Measurements from ENCODE around the gene MCU. TPM values are rescaled to one million over a fixed set of nuclear protein-coding genes. Genes with fewer than 3 reads are reported as not detected.

MCU gene
- total and polyA plus RNA-seq, 2 of the 4 experiments (the other 2 are of a cell fraction): 36.2 to 36.7 TPM

DNA sequence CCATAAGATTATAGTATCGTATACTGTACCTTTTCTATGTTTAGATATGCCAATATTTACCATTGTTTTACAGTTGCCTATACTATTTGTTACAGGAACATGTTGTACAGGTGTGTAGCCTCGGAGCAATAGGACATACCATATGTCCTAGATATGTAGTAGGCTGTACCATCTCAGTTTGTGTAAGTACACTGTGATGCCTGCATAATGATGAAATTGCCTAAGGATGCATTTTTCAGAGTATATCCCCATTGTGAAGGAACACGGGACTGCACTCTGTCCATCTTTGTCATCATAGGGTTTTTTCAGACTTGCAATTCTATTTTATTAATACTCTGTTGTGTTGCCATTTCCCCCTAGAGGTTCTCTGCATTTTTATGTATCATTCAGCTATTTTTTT, 50.1 kb downstream of the MCU start:
- Histone ChIP-seq H3K9me3 (ENCODE audit: control insufficient read depth, insufficient read depth, low read length) (no peaks in the 10 kb centered on the region), H3K27me3 (ENCODE audit: control insufficient read depth, insufficient read depth, low read length) (no peaks in the 10 kb centered on the region), H3K4me2 (ENCODE audit: low read depth, low read length) (no peak overlapping the region), H2AK9ac (replicated peaks; ENCODE audit: low read depth, low read length, poor library complexity) (no peak overlapping the region), H2AK5ac (ENCODE audit: low read depth, low read length) (no peak overlapping the region), H3K4me1 (ENCODE audit: control insufficient read depth, insufficient read depth, low read length) (peaks cover 18% of the 10 kb centered on the region), H3K56ac (ENCODE audit: extremely low read depth, insufficient read depth, low read length) (no peak overlapping the region), H4K8ac (ENCODE audit: low read depth in 2 of 2, low read length in 2 of 2) (no peak overlapping the region), H2BK120ac (ENCODE audit: low read depth, low read length) (no peak overlapping the region), H3K27ac (ENCODE audit: insufficient read depth, low read length) (no peak overlapping the region), H4K20me1 (ENCODE audit: insufficient read depth, low read length) (peaks cover 6% of the 10 kb centered on the region; the same call in 1 of the 2 replicates), H3K79me1 (ENCODE audit: low read depth in 1 of 2, low read length in 2 of 2) (peaks cover 27 to 62% of the 10 kb centered on the region in 2 experiments), H3K14ac (replicated peaks; ENCODE audit: low read depth, low read length) (no peak overlapping the region), H3K23ac (ENCODE audit: low read depth, low read length) (no peak overlapping the region), H3K18ac (ENCODE audit: low read depth, low read length) (no peak overlapping the region), H2BK15ac (ENCODE audit: low read depth, low read length) (no peak overlapping the region), H2BK5ac (ENCODE audit: low read depth, low read length, poor library complexity, severe bottlenecking) (no peak overlapping the region), H3K9ac (ENCODE audit: low read depth, low read length) (no peak overlapping the region), H4K5ac (ENCODE audit: low read depth, low read length) (no peak overlapping the region), H3K36me3 (ENCODE audit: control insufficient read depth, insufficient read depth, low read length) (no peaks in the 10 kb centered on the region), H4K91ac (ENCODE audit: insufficient read depth, low read depth, low read length) (no peak overlapping the region), H3K4ac (ENCODE audit: low read depth, low read length) (no peak overlapping the region), H2BK20ac (ENCODE audit: low read depth, low read length) (no peak overlapping the region), H3K9me1 (ENCODE audit: insufficient read depth, low read length) (peaks cover 10% of the 10 kb centered on the region), H3K4me3 (ENCODE audit: insufficient read depth, low read depth, low read length) (no peak overlapping the region), H2AFZ (replicated peaks; ENCODE audit: low read length, poor library complexity) (no peak overlapping the region)
- POLR2A ChIA-PET (ENCODE audit: unreplicated experiment): interaction anchor here (0.7 kb wide), 1 partner anchor 86 kb away, joined by 3 read pairs; no protein-coding TSS in a partner anchor
- CTCF ChIA-PET: no interaction called here
- dilution Hi-C loops (cut with HindIII; ENCODE audit: low sequenced_read_pairs, unreplicated experiment): no loop called here
- intact Hi-C loops (cut with micrococcal nuclease): no loop called here
- in situ Hi-C loops (cut with MboI; ENCODE audit: low sequenced_read_pairs): no loop called here
- no CpG with 5 or more reads among the region's 3 CpGs for WGBS, 2 experiments (ENCODE audit: extremely low coverage in 2 of 2, insufficient read length in 1 of 2)
- ATAC-seq (ENCODE audit: low read depth): no peak
- no TSS peak for BruUV-seq (replicated peaks)
- TF ChIP-seq MAZ (IDR thresholded peaks at IDR 0.05; ENCODE audit: borderline replicate concordance, low read depth, low read length) (no peak), CEBPB (IDR thresholded peaks at IDR 0.05; ENCODE audit: low read depth, low read length) (no peak), RAD21 (IDR thresholded peaks at IDR 0.05; ENCODE audit: low read length) (no peak), RCOR1 (IDR thresholded peaks at IDR 0.05; ENCODE audit: insufficient replicate concordance, low read length) (no peak), POLR2A (IDR thresholded peaks at IDR 0.05; ENCODE audit: low read depth, low read length) (no peak), MXI1 (IDR thresholded peaks at IDR 0.05; ENCODE audit: borderline replicate concordance, low read depth, low read length) (no peak), NFE2L2 (IDR thresholded peaks at IDR 0.05; ENCODE audit: low read depth, low read length) (no peak), CHD1 (IDR thresholded peaks at IDR 0.05; ENCODE audit: low read depth, low read length) (no peak), RFX5 (IDR thresholded peaks at IDR 0.05; ENCODE audit: low read depth, low read length) (no peak), BHLHE40 (IDR thresholded peaks at IDR 0.05; ENCODE audit: low read depth, low read length) (no peak), SMC3 (IDR thresholded peaks at IDR 0.05; ENCODE audit: low read depth, low read length) (no peak), FOS (IDR thresholded peaks at IDR 0.05; ENCODE audit: low read depth, low read length) (no peak), CTCF (conservative IDR thresholded peaks at IDR 0.05; ENCODE audit: low read depth, low read length) (no peak), MAFK (IDR thresholded peaks at IDR 0.05; ENCODE audit: low read depth, low read length) (no peak)
- TF ChIP-seq, protein P1, sequence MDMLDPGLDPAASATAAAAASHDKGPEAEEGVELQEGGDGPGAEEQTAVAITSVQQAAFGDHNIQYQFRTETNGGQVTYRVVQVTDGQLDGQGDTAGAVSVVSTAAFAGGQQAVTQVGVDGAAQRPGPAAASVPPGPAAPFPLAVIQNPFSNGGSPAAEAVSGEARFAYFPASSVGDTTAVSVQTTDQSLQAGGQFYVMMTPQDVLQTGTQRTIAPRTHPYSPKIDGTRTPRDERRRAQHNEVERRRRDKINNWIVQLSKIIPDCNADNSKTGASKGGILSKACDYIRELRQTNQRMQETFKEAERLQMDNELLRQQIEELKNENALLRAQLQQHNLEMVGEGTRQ (IDR thresholded peaks at IDR 0.05; ENCODE audit: low read depth, low read length): no peak
- TF ChIP-seq, protein P2, sequence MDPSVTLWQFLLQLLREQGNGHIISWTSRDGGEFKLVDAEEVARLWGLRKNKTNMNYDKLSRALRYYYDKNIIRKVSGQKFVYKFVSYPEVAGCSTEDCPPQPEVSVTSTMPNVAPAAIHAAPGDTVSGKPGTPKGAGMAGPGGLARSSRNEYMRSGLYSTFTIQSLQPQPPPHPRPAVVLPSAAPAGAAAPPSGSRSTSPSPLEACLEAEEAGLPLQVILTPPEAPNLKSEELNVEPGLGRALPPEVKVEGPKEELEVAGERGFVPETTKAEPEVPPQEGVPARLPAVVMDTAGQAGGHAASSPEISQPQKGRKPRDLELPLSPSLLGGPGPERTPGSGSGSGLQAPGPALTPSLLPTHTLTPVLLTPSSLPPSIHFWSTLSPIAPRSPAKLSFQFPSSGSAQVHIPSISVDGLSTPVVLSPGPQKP (IDR thresholded peaks at IDR 0.05; ENCODE audit: borderline replicate concordance, low read depth, low read length): no peak
- no peak for DNase-seq

Data from IMR-90 (cell line).